IPS-18a (cell line): Measurements from ENCODE around the gene COL5A1.

Source experiments
- H3K27ac ChIP-seq: one replicate; pipeline ENCODE4 v1.5.1; 2013; ENCODE audit warnings: low read length
- H3K27me3 ChIP-seq: one replicate; pipeline ENCODE4 v1.6.1; 2013; ENCODE audit warnings: mild to moderate bottlenecking, low read length; ENCODE audit not compliant: control insufficient read depth, insufficient read depth
- H3K36me3 ChIP-seq: one replicate; pipeline ENCODE4 v1.6.1; 2013; ENCODE audit warnings: low read depth, low read length; ENCODE audit not compliant: control insufficient read depth
- H3K4me1 ChIP-seq: one replicate; pipeline ENCODE4 v1.6.1; 2013; ENCODE audit warnings: low read depth, low read length; ENCODE audit not compliant: control insufficient read depth
- H3K4me3 ChIP-seq: one replicate; pipeline ENCODE4 v1.5.1; 2013; ENCODE audit warnings: low read length
- H3K9ac ChIP-seq: one replicate; pipeline ENCODE4 v1.6.1; 2013; ENCODE audit warnings: mild to moderate bottlenecking, low read length, moderate library complexity
- H3K9me3 ChIP-seq: one replicate; pipeline ENCODE4 v1.6.1; 2013; ENCODE audit warnings: low read depth, low read length; ENCODE audit not compliant: control insufficient read depth

The COL5A1 gene

GRCh38 chr9:134733480-134734232 lies 92.1 kb downstream of the COL5A1 start:
- no peaks in the 10 kb centered on the region for H3K4me1 ChIP-seq
- H3K27ac ChIP-seq: no peak overlapping the region
- no peak overlapping the region for H3K9ac ChIP-seq
- no peaks in the 10 kb centered on the region for H3K36me3 ChIP-seq
- no peaks in the 10 kb centered on the region for H3K27me3 ChIP-seq
- H3K9me3 ChIP-seq: no peaks in the 10 kb centered on the region
- H3K4me3 ChIP-seq: no peak overlapping the region

- no peak overlapping the region for H3K9ac ChIP-seq
- no peaks in the 10 kb centered on the region for H3K9me3 ChIP-seq
- H3K36me3 ChIP-seq: no peaks in the 10 kb centered on the region
- no peak overlapping the region for H3K27ac ChIP-seq
- no peaks in the 10 kb centered on the region for H3K27me3 ChIP-seq
- H3K4me1 ChIP-seq: no peaks in the 10 kb centered on the region
- no peak overlapping the region for H3K4me3 ChIP-seq
These were observed 92.7 kb downstream of the COL5A1 start for GRCh38 chr9:134734270-134734669.

- no peaks in the 10 kb centered on the region for H3K4me1 ChIP-seq
- no peaks in the 10 kb centered on the region for H3K27me3 ChIP-seq
- no peak overlapping the region for H3K9ac ChIP-seq
- no peak overlapping the region for H3K4me3 ChIP-seq
- H3K9me3 ChIP-seq: no peaks in the 10 kb centered on the region
- H3K36me3 ChIP-seq: no peaks in the 10 kb centered on the region
- no peak overlapping the region for H3K27ac ChIP-seq
These were observed 94.0 kb downstream of the COL5A1 start for GRCh38 chr9:134735441-134736175.

GRCh38 chr9:134736791-134737497 lies 95.3 kb downstream of the COL5A1 start:
- Histone ChIP-seq H3K4me1 (no peaks in the 10 kb centered on the region), H3K9ac (no peak overlapping the region), H3K36me3 (no peaks in the 10 kb centered on the region), H3K4me3 (no peak overlapping the region), H3K27ac (no peak overlapping the region), H3K27me3 (no peaks in the 10 kb centered on the region), H3K9me3 (no peaks in the 10 kb centered on the region)

GRCh38 chr9:134737842-134738580 lies 96.4 kb downstream of the COL5A1 start:
- Histone ChIP-seq H3K9ac (no peak overlapping the region), H3K4me1 (no peaks in the 10 kb centered on the region), H3K36me3 (no peaks in the 10 kb centered on the region), H3K27me3 (no peaks in the 10 kb centered on the region), H3K27ac (no peak overlapping the region), H3K4me3 (no peak overlapping the region), H3K9me3 (no peaks in the 10 kb centered on the region)

- H3K4me1 ChIP-seq: no peaks in the 10 kb centered on the region
- H3K4me3 ChIP-seq: no peak overlapping the region
- H3K9ac ChIP-seq: no peak overlapping the region
- H3K27ac ChIP-seq: no peak overlapping the region
- no peaks in the 10 kb centered on the region for H3K9me3 ChIP-seq
- no peaks in the 10 kb centered on the region for H3K36me3 ChIP-seq
- no peaks in the 10 kb centered on the region for H3K27me3 ChIP-seq
These were observed 97.5 kb downstream of the COL5A1 start for GRCh38 chr9:134738869-134739659.

GRCh38 chr9:134739660-134739968 lies 98.0 kb downstream of the COL5A1 start:
- H3K9me3 ChIP-seq: no peaks in the 10 kb centered on the region
- no peak overlapping the region for H3K27ac ChIP-seq
- no peaks in the 10 kb centered on the region for H3K4me1 ChIP-seq
- no peaks in the 10 kb centered on the region for H3K36me3 ChIP-seq
- H3K4me3 ChIP-seq: no peak overlapping the region
- no peaks in the 10 kb centered on the region for H3K27me3 ChIP-seq
- H3K9ac ChIP-seq: no peak overlapping the region

- Histone ChIP-seq H3K36me3 (no peaks in the 10 kb centered on the region), H3K9ac (no peak overlapping the region), H3K27ac (no peak overlapping the region), H3K27me3 (no peaks in the 10 kb centered on the region), H3K4me1 (no peaks in the 10 kb centered on the region), H3K9me3 (no peaks in the 10 kb centered on the region), H3K4me3 (no peak overlapping the region)
These were observed 98.5 kb downstream of the COL5A1 start for GRCh38 chr9:134740071-134740470.

GRCh38 chr9:134741846-134742245 lies 100.2 kb downstream of the COL5A1 start:
- Histone ChIP-seq H3K27me3 (no peaks in the 10 kb centered on the region), H3K4me3 (no peak overlapping the region), H3K36me3 (no peaks in the 10 kb centered on the region), H3K27ac (no peak overlapping the region), H3K9me3 (no peaks in the 10 kb centered on the region), H3K9ac (no peak overlapping the region), H3K4me1 (no peaks in the 10 kb centered on the region)

GRCh38 chr9:134742822-134743535 lies 101.4 kb downstream of the COL5A1 start:
- Histone ChIP-seq H3K4me1 (no peaks in the 10 kb centered on the region), H3K27me3 (no peaks in the 10 kb centered on the region), H3K4me3 (no peak overlapping the region), H3K36me3 (peaks cover 9% of the 10 kb centered on the region), H3K27ac (no peak overlapping the region), H3K9ac (no peak overlapping the region), H3K9me3 (no peaks in the 10 kb centered on the region)
